SH-SY5Y (cell line): Measurements from ENCODE around the gene WDR47.

ENCODE experiments used
- GATA2 ChIP-seq: IDR thresholded peaks from 2 replicates; pipeline ENCODE4 v1.6.1; 2011; ENCODE audit warnings: mild to moderate bottlenecking, low read depth, low read length
- GATA3 ChIP-seq: IDR thresholded peaks from 2 replicates; pipeline ENCODE4 v1.6.1; 2011; ENCODE audit warnings: low read depth, mild to moderate bottlenecking, low read length, moderate library complexity

DNA sequence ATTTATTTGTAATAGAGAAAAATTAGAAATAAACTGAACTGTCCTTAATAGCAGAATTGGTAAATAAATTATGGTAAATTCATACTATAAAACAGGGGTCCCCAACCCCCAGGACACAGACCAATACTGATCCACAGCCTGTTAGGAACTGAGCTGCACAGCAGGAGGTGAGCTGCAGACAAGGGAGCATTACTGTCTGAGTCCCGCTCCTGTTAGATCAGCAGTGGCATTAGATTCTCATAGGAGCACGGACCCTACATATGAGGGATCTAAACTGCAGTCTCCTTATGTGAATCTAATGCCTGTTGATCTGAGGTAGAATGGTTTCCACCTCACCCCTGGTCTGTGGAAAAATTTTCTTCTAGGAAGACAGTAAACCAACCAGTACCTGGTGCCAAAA lies 7.5 kb downstream of the WDR47 start:
- no peak for TF ChIP-seq GATA3
- no peak for TF ChIP-seq GATA2
